ENCODE results near the gene VEGFA.

VEGFA gene

DNA sequence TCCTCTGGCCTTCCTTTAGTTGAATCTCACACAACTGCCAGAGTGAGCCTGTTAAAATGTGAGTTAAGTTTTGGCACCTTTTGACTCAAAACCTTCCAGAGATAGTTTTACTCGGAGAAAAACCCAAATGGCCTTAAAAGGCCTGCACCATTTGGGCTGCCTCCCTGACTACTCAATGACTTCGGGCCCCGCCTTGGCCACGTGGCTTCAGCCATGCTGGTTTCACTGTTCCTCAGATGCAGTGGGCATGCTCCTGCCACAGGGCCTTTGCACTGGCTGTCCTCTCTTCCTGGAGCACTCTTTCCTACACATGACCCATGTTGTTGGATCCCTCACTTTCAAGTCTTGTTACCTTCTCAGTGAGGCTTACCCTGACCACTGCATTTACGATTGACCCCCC is 18.3 kb downstream of the VEGFA start:
- DNase-seq, result no peak

DNA sequence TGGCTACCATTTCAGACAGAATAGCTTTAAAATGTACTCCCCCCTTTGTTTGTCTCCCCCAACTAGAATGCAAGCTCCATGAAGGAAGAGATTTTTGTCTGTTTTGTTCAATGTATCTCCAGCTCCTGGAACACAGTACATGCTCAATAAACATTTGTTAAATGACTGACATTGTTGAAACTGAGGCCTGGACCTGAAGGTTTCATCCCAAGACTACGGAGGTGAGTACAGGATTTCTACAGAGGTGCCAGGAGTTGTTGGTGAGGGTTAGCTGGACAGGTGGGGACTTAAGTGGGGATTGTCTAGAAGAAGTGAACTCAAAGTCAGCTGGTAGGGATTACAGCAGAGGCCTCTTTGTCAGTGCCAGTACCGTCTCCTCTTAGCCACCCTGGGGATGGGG is 19.4 kb downstream of the VEGFA start:
- DNase-seq, result no peak

DNA sequence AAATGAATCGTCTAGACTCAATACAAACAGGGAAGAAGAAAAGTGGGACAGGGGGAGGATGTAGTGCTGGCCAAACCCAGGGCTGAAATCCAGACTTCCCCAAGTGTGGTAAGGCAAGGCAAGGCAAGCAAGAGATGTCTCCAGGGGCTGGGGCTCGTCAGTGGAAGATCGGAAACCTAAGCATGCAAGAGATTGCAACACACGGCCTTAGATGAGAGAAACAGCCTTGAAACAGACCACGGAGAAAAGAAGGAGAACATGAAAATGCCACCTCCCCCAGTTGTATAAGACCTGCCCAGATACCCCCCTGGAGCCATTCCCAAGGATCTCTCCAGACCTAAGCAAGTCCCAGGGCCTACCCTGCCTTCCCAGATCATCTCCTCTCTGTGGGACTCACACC is 20.0 kb downstream of the VEGFA start:
- DNase-seq, result no peak

DNA sequence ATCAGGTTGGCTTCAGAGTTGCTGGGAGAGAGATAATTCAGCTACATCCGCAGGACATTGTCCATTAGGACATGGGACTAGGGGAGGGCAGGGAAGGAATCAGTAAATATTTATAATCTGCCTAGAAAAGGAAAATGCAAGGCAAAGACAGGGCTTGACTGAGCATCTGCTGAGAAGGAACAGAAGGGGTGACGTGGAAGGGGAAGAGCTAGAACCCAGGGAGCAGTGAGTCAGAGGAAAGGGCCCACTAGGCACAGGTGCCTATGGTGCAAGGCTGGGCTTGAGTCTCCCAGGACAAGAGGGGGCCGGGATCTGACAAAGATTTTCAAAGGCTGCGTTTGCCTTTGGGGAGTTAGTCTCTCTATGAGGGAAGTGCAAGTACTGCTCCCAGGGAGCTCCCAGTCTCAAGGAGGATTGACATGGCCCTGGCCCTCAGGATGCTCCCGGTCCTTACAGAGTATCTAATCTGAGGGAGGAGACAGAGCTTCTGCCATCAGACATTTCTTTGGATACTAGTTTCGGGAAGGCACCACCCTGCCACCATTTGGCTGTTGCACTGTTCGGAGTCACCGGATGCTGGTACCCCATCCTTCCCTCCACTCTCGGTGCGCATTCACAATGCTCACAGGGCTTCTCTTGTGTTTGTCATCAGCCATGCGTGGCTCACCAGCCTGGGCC is 21.9 kb downstream of the VEGFA start:
- no peak for DNase-seq

DNA sequence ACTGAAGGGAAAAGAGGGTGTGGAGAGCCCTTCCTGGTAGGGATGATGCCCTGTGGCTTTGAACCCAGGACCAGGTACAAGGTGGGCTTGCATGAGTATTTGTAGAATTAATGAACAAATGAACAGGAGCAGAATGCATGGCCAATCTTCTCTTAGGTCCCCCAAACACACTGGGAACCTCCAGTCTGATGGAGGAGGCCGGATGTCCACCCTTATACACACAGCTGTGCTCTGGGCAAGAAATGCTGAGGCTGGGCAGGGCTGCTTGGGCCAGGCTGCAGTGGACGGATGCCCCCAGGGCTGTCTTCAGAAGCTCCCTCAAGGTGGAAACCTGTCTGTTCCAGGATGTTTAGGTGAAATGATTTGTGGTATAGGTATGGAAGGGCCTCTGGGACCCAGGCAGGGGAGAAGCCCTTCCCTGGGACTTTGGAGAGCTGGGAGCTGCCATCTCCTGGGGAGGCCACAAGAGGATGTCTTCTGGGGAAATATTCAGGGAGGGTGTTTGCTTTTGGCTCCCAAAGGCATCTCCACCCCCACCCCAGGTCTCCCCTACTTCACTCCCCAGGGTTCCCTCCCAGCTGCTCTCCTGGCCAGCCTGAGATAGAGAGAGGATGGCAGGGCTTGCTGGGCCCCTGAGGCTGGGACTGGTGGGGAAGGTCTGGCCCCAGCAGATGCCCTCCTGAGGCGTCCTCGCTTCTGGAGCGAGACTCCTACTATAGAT is 23.3 kb downstream of the VEGFA start:
- DNase-seq, result no peak

- DNase-seq, result no peak
Measured at GRCh38 chr6:43793875-43794242, 23.8 kb downstream of the VEGFA start.

DNA sequence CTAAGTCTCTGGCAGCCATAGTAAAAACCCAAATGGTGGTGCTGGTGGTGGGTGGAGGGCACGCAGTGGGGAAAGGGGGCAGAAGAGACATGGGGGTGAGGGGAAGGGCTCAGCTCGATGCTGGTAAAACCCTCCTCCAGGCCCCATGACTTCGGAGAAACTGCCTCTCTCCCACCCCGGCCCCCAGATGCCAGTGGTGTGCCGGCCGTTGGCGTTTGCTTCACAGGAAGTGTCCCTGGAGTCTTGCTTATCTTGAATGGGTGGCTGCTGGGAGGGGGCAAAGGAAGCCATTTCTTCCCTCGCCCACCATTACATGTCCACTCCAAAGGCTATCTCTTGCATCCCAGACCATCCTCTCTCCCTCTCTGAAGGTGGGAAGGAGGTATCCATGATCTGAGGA is 25.4 kb downstream of the VEGFA start:
- no peak for DNase-seq

DNA sequence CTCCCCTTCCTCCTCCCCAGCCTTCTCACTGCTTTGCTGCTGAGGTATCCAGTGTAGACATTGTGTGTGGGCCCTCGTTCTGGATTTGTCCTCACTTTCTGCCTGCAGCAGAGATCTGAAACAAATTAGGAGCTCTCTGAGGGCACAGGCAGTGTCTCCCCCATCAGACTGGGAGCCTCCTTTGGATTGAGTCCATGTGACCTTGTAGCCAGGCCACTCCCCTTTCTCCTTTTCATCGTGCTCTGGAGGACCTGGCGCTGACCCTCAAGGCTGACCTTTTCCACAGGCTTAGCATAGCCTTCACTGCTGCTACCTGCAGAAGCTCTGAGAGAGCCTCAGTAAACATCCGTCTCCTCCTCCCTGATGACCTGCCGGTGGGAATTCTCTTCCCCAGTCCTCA is 26.2 kb downstream of the VEGFA start:
- DNase-seq, result no peak

DNA sequence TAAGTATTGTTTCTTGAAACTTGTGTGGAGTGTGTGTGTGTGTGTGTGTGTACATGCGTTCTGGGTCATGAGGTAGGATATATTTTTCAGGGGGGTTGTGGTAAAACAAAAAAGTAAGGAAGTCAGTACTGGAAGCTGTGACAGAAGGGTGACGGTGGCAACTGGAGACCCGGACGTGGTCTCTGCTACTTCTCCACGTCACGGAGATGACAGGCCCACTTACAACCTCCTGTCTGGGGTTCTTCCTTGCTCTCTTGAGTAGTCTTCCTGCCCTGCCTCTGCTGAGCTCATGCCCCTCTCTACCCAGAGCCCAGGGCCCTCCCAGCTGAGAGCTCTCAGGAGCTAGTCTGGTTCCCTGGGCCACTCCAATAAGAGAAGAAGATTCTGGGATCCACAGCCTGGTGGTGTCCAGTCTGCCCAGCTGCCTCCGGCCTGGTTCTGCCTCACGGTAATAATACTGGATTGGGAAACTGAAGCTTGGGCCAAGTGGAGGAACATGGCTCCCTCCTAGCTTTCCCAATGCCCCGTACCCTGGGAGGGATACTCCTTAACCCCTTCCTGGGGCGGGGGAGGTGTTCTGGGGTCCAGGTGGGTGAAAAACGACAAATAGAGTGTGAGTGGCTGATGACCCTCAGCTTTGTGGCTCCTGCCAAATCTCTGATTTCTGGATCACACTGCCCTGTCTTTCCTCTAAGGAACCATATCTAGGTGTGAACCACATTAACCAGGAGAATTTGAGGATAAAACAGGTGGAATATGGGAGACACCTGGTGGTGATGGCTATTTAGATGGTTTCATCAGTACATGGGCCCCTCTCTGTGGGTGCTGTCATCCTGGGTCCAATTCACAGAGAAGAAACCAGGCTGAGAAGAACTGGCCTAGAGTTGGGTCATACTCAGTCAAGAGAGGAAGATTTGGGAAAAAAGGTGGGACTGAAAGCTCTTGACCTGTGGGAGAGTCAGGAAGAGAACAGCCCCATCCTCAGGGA is 27.2 kb downstream of the VEGFA start:
- DNase-seq, result no peak

DNA sequence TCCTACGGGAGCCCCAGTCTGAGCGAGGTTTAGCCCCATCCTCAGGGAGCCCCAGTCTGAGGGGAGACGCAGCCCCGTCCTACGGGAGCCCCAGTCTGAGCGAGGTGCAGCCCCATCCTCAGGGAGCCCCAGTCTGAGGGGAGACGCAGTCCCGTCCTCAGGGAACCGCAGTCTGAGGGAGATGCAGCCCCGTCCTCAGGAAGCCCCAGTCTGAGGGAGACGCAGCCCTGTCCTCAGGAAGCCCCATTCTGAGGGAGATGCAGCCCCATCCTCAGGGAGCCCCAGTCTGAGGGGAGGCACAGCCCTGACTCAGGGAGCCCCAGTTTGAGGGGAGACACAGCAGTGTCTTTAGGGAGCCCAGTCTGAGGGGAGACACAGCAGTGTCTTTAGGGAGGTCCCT is 27.9 kb downstream of the VEGFA start:
- no peak for DNase-seq

GRCh38 chr6:43798688-43799444 is 28.9 kb downstream of the VEGFA start:
- DNase-seq, result no peak

GRCh38 chr6:43799551-43800297 is 29.7 kb downstream of the VEGFA start:
- DNase-seq, result no peak

- DNase-seq, result no peak
Measured at GRCh38 chr6:43800298-43800623, 30.2 kb downstream of the VEGFA start.

- DNase-seq, result no peak
Measured at GRCh38 chr6:43800746-43801494, 30.9 kb downstream of the VEGFA start.

DNA sequence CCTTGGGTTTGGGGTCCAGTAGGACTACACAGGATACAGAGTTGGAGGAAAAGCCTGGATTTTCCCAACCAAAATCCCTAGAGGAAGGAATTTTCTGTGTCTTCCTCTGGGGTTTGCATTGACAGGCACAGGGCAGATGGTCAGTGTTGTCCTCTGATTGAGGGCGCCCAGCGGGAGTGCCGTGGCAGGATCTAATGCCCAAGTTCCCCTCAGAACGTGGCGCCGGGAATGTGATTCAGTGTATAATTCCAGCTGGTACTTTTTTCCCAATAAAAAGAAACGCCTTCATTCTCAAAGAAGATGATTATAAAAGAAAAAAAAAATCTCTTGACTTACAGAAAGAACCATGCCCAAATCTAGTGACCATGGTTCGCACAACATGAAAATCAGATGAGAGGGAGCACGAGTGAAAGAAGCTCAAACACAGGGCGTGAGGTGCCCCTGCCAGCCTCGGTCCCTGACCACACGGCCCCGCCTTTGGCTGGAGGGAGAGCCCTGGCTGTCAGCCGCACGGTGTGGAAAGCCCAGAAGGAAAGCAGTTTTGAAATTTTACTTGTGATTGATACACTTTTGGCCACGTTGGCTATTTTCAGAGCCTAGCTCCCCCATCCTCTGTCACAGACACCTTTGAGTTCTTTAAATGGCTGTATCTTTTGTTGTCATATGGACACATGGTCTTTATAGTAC is 31.6 kb downstream of the VEGFA start:
- no peak for DNase-seq

DNA sequence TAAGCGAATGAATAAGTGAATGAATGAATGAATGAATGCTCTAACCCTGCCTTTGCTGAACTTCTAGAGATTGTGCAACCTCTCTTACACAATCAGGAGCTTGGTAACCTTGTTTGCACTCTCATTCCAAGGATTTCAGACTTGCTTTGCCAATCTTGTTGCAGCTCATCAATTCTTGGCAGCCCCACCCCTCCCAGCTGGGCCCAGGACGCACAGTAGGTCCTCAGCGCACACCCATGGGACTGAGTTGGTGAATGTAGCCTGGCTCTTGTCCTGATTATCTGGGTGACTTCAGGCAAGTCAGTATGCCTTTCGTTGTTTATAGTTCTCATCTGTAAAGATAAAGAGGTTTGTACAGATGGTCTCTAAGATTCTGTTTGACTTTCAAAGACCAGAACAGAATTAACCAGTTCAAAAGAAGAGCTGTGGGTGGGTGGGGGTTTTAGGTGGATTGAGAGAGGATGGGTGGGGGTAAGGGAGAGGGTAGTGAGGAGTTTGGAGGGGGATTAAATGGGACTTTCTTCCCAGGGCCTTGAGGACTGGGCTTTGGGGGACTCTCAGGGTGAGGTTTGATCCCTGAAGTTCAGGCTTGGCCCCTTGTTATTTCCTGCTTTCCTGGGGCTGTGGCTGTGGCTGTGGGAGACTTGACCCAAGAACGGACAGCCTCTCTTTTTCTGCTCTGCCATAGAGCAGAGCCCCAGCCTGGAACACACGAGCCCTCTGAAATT is 33.2 kb downstream of the VEGFA start:
- DNase-seq, result no peak

GRCh38 chr6:43803783-43804549 is 34.0 kb downstream of the VEGFA start:
- DNase-seq, result no peak

DNA sequence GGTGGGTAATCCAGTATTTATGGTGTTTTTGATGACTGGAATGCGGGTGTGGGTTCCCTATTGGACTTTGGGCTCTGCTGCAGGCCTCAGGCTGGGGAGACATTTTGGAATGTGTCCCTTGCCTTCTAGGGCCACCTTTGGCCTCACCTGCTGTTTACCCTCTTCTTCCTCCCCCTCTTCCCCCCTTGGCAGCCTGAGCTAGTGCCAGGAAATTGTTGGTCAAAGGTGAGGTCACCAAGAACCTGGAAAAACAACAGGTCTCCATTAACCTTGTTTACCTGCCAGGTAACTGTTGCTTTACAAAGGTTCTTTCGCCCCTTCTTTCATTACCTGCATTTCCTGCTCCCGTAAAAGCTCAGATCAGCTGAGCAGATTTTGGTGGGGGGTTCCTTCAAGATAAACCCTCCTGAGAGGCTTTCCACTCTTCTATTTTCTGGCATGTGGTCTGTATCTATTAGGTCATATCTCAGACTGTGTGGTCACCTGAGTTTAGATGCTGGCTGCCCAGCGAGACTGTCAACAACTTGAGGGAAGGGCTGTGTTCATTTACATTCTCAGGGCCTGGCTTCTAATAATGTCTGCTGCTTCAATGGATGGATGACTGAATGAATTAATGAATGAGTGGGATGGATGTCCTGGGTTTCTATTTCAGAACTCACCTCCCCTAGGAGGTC is 34.7 kb downstream of the VEGFA start:
- DNase-seq, result no peak

DNA sequence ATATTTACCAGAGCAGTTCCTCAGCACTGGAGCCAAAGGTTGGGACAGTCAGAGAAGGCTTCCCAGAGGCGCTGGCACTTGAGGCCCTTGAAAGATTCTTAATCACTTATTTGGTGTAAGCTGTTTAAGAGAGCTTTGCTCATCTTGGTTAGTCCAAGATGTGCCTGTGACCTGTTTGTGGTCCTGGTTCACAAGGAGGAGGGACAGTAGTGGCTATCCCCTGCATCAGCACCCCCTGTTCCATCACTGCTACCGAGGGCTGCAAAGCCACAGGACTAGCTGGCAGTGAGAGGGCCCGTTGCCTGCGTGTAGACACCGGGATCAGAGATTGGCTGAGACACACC is 35.7 kb downstream of the VEGFA start:
- DNase-seq, result no peak
